HuH-7.5 (cell line): ENCODE measurements around the gene L1TD1.
A peak's percentile ranks its signal among the peaks of the same experiment; 100 is the strongest.
"Not testable (repeated sequence)": the region's sequence is repeated elsewhere in the genome, so short reads cannot be mapped to it uniquely, and the experiment has no call there.

Experiments used
- DNase-seq: peaks from one replicate; pipeline ENCODE4 v3.0.0; 2011; ENCODE audit warnings: low spot score

The L1TD1 gene

GRCh38 chr1:62237950-62238374 is 43.3 kb downstream of the L1TD1 start:
- DNase-seq, result no peak

GRCh38 chr1:62238507-62238906 is 43.9 kb downstream of the L1TD1 start:
- no peak for DNase-seq

GRCh38 chr1:62239652-62240403 is 45.2 kb downstream of the L1TD1 start:
- not testable (repeated sequence) for DNase-seq

GRCh38 chr1:62240651-62241370 is 46.2 kb downstream of the L1TD1 start:
- DNase-seq, result no peak

- DNase-seq, result peak; percentile 41
Observed at GRCh38 chr1:62241371-62242131, 46.9 kb downstream of the L1TD1 start.

GRCh38 chr1:62244380-62244779 is 49.7 kb downstream of the L1TD1 start:
- DNase-seq, result not testable (repeated sequence)

GRCh38 chr1:62245201-62245600 is 50.6 kb downstream of the L1TD1 start:
- no peak for DNase-seq

- DNase-seq, result no peak
Observed at GRCh38 chr1:62247391-62248168, 52.9 kb downstream of the L1TD1 start.

- DNase-seq, result no peak
Observed at GRCh38 chr1:62250126-62250726, 55.6 kb downstream of the L1TD1 start.

- DNase-seq, result no peak
Observed at GRCh38 chr1:62259551-62259950, 64.9 kb downstream of the L1TD1 start.

GRCh38 chr1:62260688-62261087 is 66.0 kb downstream of the L1TD1 start:
- DNase-seq, result no peak
